ENCODE data around the gene CCR2.
A peak's percentile ranks its signal among the peaks of the same experiment; 100 is the strongest.

The CCR2 gene

GRCh38 chr3:46360907-46361306, 7.0 kb downstream of the CCR2 start:
- no peak overlapping the region for H3K4me3 ChIP-seq (ENCODE audit: low read depth, low read length)
- no peak for TF ChIP-seq CTCF (IDR thresholded peaks at IDR 0.05; ENCODE audit: low read depth, low read length, missing control alignments)
- DNase-seq (ENCODE audit: low read depth), result no peak

GRCh38 chr3:46361408-46362283, 7.7 kb downstream of the CCR2 start:
- no peak overlapping the region for H3K4me3 ChIP-seq (ENCODE audit: low read depth, low read length)
- no peak for DNase-seq (ENCODE audit: low read depth)
- no peak for TF ChIP-seq CTCF (IDR thresholded peaks at IDR 0.05; ENCODE audit: low read depth, low read length, missing control alignments)

GRCh38 chr3:46365041-46365440, 11.1 kb downstream of the CCR2 start:
- H3K4me3 ChIP-seq (ENCODE audit: low read depth, low read length), result no peak overlapping the region
- DNase-seq (ENCODE audit: low read depth), result no peak
- no peak for TF ChIP-seq CTCF (IDR thresholded peaks at IDR 0.05; ENCODE audit: low read depth, low read length, missing control alignments)

DNA sequence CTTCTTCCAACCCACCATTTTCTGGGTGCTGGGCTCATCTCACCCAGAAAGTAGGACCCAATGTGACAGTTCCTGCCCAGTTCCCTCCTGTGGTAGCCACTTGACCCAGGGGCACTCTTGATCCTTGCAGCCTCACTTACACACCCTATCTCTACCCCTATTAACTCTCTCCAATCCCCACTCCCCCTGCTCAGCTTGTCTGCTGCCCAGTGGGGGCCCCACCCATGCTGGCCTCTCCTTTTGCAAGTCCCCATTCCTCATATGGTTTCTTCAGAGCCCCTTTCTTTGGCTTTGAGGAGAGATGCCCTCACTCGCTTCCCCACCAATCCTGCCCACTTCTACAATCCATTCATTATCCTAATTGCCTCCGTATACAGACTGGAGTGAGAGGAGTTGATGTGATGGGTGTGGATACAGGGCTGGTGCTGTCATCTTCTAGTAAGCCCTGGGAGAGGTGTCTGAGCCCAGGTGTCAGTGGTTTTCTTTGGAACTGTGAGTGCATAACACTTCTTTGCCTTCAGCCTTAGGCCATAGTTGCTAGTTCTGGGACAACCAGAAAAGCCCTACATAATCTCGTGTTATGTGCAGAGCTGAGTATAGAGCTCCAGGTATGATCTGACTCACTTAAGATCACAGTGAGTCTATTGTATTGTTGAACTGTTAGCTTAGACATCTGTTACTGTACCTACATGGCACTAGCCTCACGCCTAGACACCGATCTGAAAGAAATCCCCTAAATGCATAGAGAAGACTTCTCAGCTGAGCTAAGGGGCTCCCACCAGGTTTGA, 12.0 kb downstream of the CCR2 start:
- no peak for DNase-seq (ENCODE audit: low read depth)
- H3K4me3 ChIP-seq (ENCODE audit: low read depth, low read length), result no peak overlapping the region
- no peak for TF ChIP-seq CTCF (IDR thresholded peaks at IDR 0.05; ENCODE audit: low read depth, low read length, missing control alignments)

DNA sequence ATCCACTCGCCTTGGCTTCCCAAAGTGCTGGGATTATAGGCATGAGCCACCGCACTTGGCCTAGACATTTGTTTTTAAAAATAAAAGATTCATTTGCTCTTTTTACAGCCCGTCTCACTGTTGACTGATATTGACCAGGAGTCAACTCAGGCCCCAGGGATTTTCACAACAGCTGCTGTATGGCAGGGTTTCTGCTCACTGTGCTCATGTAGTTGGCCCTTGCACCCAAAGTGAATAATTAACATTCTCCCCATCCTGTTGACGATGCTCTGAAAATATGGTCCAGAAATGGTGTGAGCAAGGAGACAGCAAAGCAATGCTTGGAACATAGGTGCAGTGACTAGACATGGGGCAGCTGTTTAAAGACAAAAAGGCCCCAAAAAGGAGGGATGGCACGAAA, 13.9 kb downstream of the CCR2 start:
- DNase-seq (ENCODE audit: low read depth), result no peak
- no peak for TF ChIP-seq CTCF (IDR thresholded peaks at IDR 0.05; ENCODE audit: low read depth, low read length, missing control alignments)
- no peak overlapping the region for H3K4me3 ChIP-seq (ENCODE audit: low read depth, low read length)

GRCh38 chr3:46368569-46368968, 14.7 kb downstream of the CCR2 start:
- TF ChIP-seq CTCF (IDR thresholded peaks at IDR 0.05; ENCODE audit: low read depth, low read length, missing control alignments), result peak; percentile 80
- peak; percentile 87 for DNase-seq (ENCODE audit: low read depth)
- no peak overlapping the region for H3K4me3 ChIP-seq (ENCODE audit: low read depth, low read length)

All from GM12864 (cell line).